H9 (cell line): ENCODE measurements around the gene TDP2. TPM values are rescaled to one million over a fixed set of nuclear protein-coding genes. Genes with fewer than 3 reads are reported as not detected.
"Not testable (repeated sequence)": the region's sequence is repeated elsewhere in the genome, so short reads cannot be mapped to it uniquely, and the experiment has no call there.

Source experiments
- DNase-seq: peaks from one replicate; pipeline ENCODE4 v3.0.0-alpha.2; 2017
- H2AFZ ChIP-seq: one replicate; pipeline ENCODE4 v1.6.1; 2013; ENCODE audit warnings: mild to moderate bottlenecking, low read length, control low read depth, moderate library complexity
- H2AK5ac ChIP-seq: 2 replicates; pipeline ENCODE4 v1.6.1; 2013; ENCODE audit warnings: low read length, control low read depth, mixed read lengths; ENCODE audit not compliant: insufficient read length
- H2BK120ac ChIP-seq: one replicate; pipeline ENCODE4 v1.6.1; 2013; ENCODE audit warnings: low read depth, mild to moderate bottlenecking, low read length, control low read depth, inconsistent platforms; ENCODE audit not compliant: poor library complexity, severe bottlenecking
- H2BK12ac ChIP-seq: 2 replicates; pipeline ENCODE4 v1.6.1; 2013; ENCODE audit warnings: low read length, control low read depth, mixed read lengths, low read depth; ENCODE audit not compliant: insufficient read length
- H2BK15ac ChIP-seq: 2 replicates; pipeline ENCODE4 v1.6.1; 2013; ENCODE audit warnings: low read depth, low read length, control low read depth
- H2BK20ac ChIP-seq: one replicate; pipeline ENCODE4 v1.6.1; 2013; ENCODE audit warnings: low read depth, mild to moderate bottlenecking, low read length, control low read depth, inconsistent platforms; ENCODE audit not compliant: poor library complexity, severe bottlenecking
- H2BK5ac ChIP-seq: 2 replicates; pipeline ENCODE4 v1.6.1; 2013; ENCODE audit warnings: low read length, control low read depth, mixed read lengths; ENCODE audit not compliant: insufficient read length
- H3K14ac ChIP-seq: 2 replicates; pipeline ENCODE4 v1.6.1; 2013; ENCODE audit warnings: low read length, control low read depth; ENCODE audit not compliant: insufficient read depth
- H3K18ac ChIP-seq: 2 replicates; pipeline ENCODE4 v1.6.1; 2013; ENCODE audit warnings: low read depth, mild to moderate bottlenecking, mixed read lengths, low read length, control low read depth; ENCODE audit not compliant: insufficient read length
- H3K23ac ChIP-seq: 2 replicates; pipeline ENCODE4 v1.6.1; 2013; ENCODE audit warnings: low read length, control low read depth, mixed read lengths, low read depth; ENCODE audit not compliant: insufficient read length
- H3K23me2 ChIP-seq: 2 replicates; pipeline ENCODE4 v1.6.1; 2013; ENCODE audit warnings: low read depth, mild to moderate bottlenecking, mixed read lengths, low read length, control low read depth; ENCODE audit not compliant: insufficient read length, poor library complexity, severe bottlenecking
- H3K27ac ChIP-seq: 2 replicates; pipeline ENCODE4 v1.5.1; 2013; ENCODE audit warnings: low read length, control low read depth, mixed read lengths, low read depth; ENCODE audit not compliant: insufficient read length
- H3K27me3 ChIP-seq: 2 replicates; pipeline ENCODE4 v1.6.1; 2013; ENCODE audit warnings: low read length, control low read depth, inconsistent platforms; ENCODE audit not compliant: insufficient read depth
- H3K4ac ChIP-seq: 2 replicates; pipeline ENCODE4 v1.6.1; 2013; ENCODE audit warnings: low read depth, mild to moderate bottlenecking, control low read depth, inconsistent platforms, low read length, moderate library complexity
- H3K4me1 ChIP-seq: 2 replicates; pipeline ENCODE4 v1.6.1; 2013; ENCODE audit warnings: low read length, control low read depth, inconsistent platforms; ENCODE audit not compliant: insufficient read depth
- H3K4me2 ChIP-seq: 2 replicates; pipeline ENCODE4 v1.6.1; 2013; ENCODE audit warnings: low read length, control low read depth, mixed read lengths; ENCODE audit not compliant: insufficient read length, insufficient read depth
- H3K56ac ChIP-seq: 2 replicates; pipeline ENCODE4 v1.6.1; 2013; ENCODE audit warnings: low read depth, mild to moderate bottlenecking, mixed read lengths, low read length, control low read depth; ENCODE audit not compliant: insufficient read length
- H3K79me1 ChIP-seq: 2 replicates; pipeline ENCODE4 v1.6.1; 2013; ENCODE audit warnings: low read depth, mild to moderate bottlenecking, moderate library complexity, low read length, control low read depth, inconsistent platforms; ENCODE audit not compliant: insufficient read depth, poor library complexity, severe bottlenecking
- H3K79me2 ChIP-seq: 2 replicates; pipeline ENCODE4 v1.6.1; 2013; ENCODE audit warnings: low read length, control low read depth, inconsistent platforms; ENCODE audit not compliant: insufficient read depth
- H3K9ac ChIP-seq: 2 replicates; pipeline ENCODE4 v1.6.1; 2013; ENCODE audit warnings: low read length, control low read depth, mixed read lengths; ENCODE audit not compliant: insufficient read length; ENCODE audit errors: extremely low read depth
- H3K9me3 ChIP-seq: one replicate; pipeline ENCODE4 v1.6.1; 2013; ENCODE audit warnings: low read depth, low read length, inconsistent platforms; ENCODE audit not compliant: control insufficient read depth
- H3T11ph ChIP-seq: one replicate; pipeline ENCODE4 v1.6.1; 2013; ENCODE audit warnings: mild to moderate bottlenecking, low read length, control low read depth, inconsistent platforms
- H4K20me1 ChIP-seq: one replicate; pipeline ENCODE4 v1.6.1; 2013; ENCODE audit not compliant: control insufficient read depth, insufficient read length, insufficient read depth
- H4K5ac ChIP-seq: 2 replicates; pipeline ENCODE4 v1.6.1; 2013; ENCODE audit warnings: low read depth, mild to moderate bottlenecking, mixed read lengths, low read length, control low read depth; ENCODE audit not compliant: insufficient read length
- H4K8ac ChIP-seq: replicated peaks from 2 replicates; pipeline ENCODE4 v1.6.1; 2013; ENCODE audit warnings: low read length, control low read depth, mixed read lengths, low read depth; ENCODE audit not compliant: insufficient read length
- H4K91ac ChIP-seq: 2 replicates; pipeline ENCODE4 v1.6.1; 2013; ENCODE audit warnings: low read depth, mild to moderate bottlenecking, moderate library complexity, mixed read lengths, low read length, control low read depth; ENCODE audit not compliant: insufficient read length
- H3K27ac Mint-ChIP-seq, 3 experiments: 2 replicates in 2 of 3; 3 replicates in 1 of 3; pipeline ENCODE4 v1.8.0; 2020 to 2021; ENCODE audit warnings: mixed read lengths in 3 of 3, mild to moderate bottlenecking in 1 of 3, moderate library complexity in 1 of 3
- H3K27me3 Mint-ChIP-seq: 2 replicates; pipeline ENCODE4 v1.8.0; 2021; ENCODE audit warnings: low read depth, mild to moderate bottlenecking, moderate library complexity, mixed read lengths
- H3K36me3 Mint-ChIP-seq, 3 experiments: 2 replicates in 2 of 3; 3 replicates in 1 of 3; pipeline ENCODE4 v1.8.0; 2020 to 2021; ENCODE audit warnings: low read depth in 3 of 3, mixed read lengths in 3 of 3; ENCODE audit not compliant: insufficient read depth in 1 of 3
- H3K4me1 Mint-ChIP-seq, 2 experiments: 2 replicates each; pipeline ENCODE4 v1.8.0; 2020; ENCODE audit warnings: mixed read lengths in 2 of 2
- H3K4me3 Mint-ChIP-seq, 2 experiments: 2 replicates in 1 of 2; 3 replicates in 1 of 2; pipeline ENCODE4 v1.8.0; 2020 to 2021; ENCODE audit warnings: mild to moderate bottlenecking in 2 of 2, mixed read lengths in 2 of 2, moderate library complexity in 1 of 2
- H3K9me3 Mint-ChIP-seq, 2 experiments: 2 replicates in 1 of 2; 3 replicates in 1 of 2; pipeline ENCODE4 v1.8.0; 2020; ENCODE audit warnings: mild to moderate bottlenecking in 2 of 2, mixed read lengths in 2 of 2, moderate library complexity in 1 of 2
- total RNA-seq: library from RNA; stranded (reverse); gene quantifications from 2 replicates; pipeline ENCODE4 v1.2.1, GENCODE V29; 2021

TDP2 gene
- total RNA-seq, 1 experiment from 2014 or later = 55.6 TPM

- not testable (repeated sequence) for H2BK20ac ChIP-seq, H3K4me3 Mint-ChIP-seq, H2BK15ac ChIP-seq, H3K18ac ChIP-seq, H3K4me2 ChIP-seq, H3K27ac ChIP-seq, H2BK5ac ChIP-seq, H2AFZ ChIP-seq, H4K5ac ChIP-seq, H2BK12ac ChIP-seq, H4K8ac ChIP-seq, H3K4me1 ChIP-seq, H3K14ac ChIP-seq, H3T11ph ChIP-seq, H2BK120ac ChIP-seq, H3K4ac ChIP-seq, H4K20me1 ChIP-seq, H3K56ac ChIP-seq, DNase-seq, H2AK5ac ChIP-seq, H3K27me3 ChIP-seq, H3K27ac Mint-ChIP-seq, H3K79me2 ChIP-seq, H4K91ac ChIP-seq, H3K9ac ChIP-seq, H3K79me1 ChIP-seq, H3K23ac ChIP-seq, H3K27me3 Mint-ChIP-seq
- H3K36me3 Mint-ChIP-seq = peaks cover 61 to 74% (median 63%) of the 10 kb centered on the region in 3 experiments
- peaks cover 63 to 68% of the 10 kb centered on the region in 2 experiments for H3K9me3 Mint-ChIP-seq
- peaks cover 12% of the 10 kb centered on the region for H3K23me2 ChIP-seq
- H3K9me3 ChIP-seq = peaks cover 30% of the 10 kb centered on the region
- peaks cover 7 to 12% of the 10 kb centered on the region in 2 experiments for H3K4me1 Mint-ChIP-seq
These were observed 3.8 kb upstream of the TDP2 start for GRCh38 chr6:24670492-24670891.
